GM10266 (cell line): Measurements from ENCODE around the gene PDZD8.

Source experiments
- DNase-seq: peaks from one replicate; pipeline ENCODE4 v3.0.0; 2012; ENCODE audit errors: extremely low spot score
- CTCF ChIP-seq: IDR thresholded peaks from 2 replicates; pipeline ENCODE4 v1.5.1; 2012; ENCODE audit warnings: mild to moderate bottlenecking, low read depth; ENCODE audit not compliant: control insufficient read depth, insufficient read depth; ENCODE audit errors: missing control alignments

The PDZD8 gene

GRCh38 chr10:117264782-117265181 is 110.5 kb downstream of the PDZD8 start:
- no peak for TF ChIP-seq CTCF
- DNase-seq = no peak

GRCh38 chr10:117262903-117263293 is 112.3 kb downstream of the PDZD8 start:
- no peak for TF ChIP-seq CTCF
- DNase-seq = no peak

GRCh38 chr10:117262291-117262902 is 112.8 kb downstream of the PDZD8 start:
- DNase-seq = no peak
- TF ChIP-seq CTCF = no peak

GRCh38 chr10:117261501-117261900 is 113.7 kb downstream of the PDZD8 start:
- DNase-seq = no peak
- TF ChIP-seq CTCF = no peak

- DNase-seq = no peak
Observed at GRCh38 chr10:117260084-117260483, 115.2 kb downstream of the PDZD8 start.

GRCh38 chr10:117259279-117259678 is 116.0 kb downstream of the PDZD8 start:
- no peak for DNase-seq
- no peak for TF ChIP-seq CTCF

More at GRCh38 chr10:117260084-117260483, 115.2 kb downstream of the PDZD8 start:
- no peak for TF ChIP-seq CTCF

- TF ChIP-seq CTCF = no peak
- DNase-seq = no peak
Observed at GRCh38 chr10:117257721-117258120, 117.5 kb downstream of the PDZD8 start.
